Mesothelial cell of epicardium (in vitro differentiated cells): ENCODE data around the gene JSRP1. TPM values are rescaled to one million over a fixed set of nuclear protein-coding genes. Genes with fewer than 3 reads are reported as not detected.

ENCODE experiments used
- DNase-seq, 2 experiments: peaks; one replicate each; pipeline ENCODE4 v3.0.0; 2021; ENCODE audit warnings: low spot score in 2 of 2; ENCODE audit not compliant: unreplicated experiment in 2 of 2
- H3K27ac Mint-ChIP-seq: 2 replicates; pipeline ENCODE4 v1.8.0; 2021; ENCODE audit warnings: mixed read lengths
- H3K27me3 Mint-ChIP-seq: 2 replicates; pipeline ENCODE4 v1.8.0; 2021; ENCODE audit warnings: low read depth, mixed read lengths
- H3K36me3 Mint-ChIP-seq: 2 replicates; pipeline ENCODE4 v1.8.0; 2021; ENCODE audit warnings: mixed read lengths
- H3K4me1 Mint-ChIP-seq: 2 replicates; pipeline ENCODE4 v1.8.0; 2021; ENCODE audit warnings: mixed read lengths
- H3K4me3 Mint-ChIP-seq: 2 replicates; pipeline ENCODE4 v1.8.0; 2021; ENCODE audit warnings: mild to moderate bottlenecking, moderate library complexity, mixed read lengths
- H3K9me3 Mint-ChIP-seq: 2 replicates; pipeline ENCODE4 v1.8.0; 2021; ENCODE audit warnings: mixed read lengths
- CTCF ChIP-seq: fragments of 200-600 bp; sonication (generic); IDR thresholded peaks from one replicate; pipeline ENCODE4 v1.5.0; 2021; ENCODE audit warnings: antibody characterized with exemption; ENCODE audit not compliant: unreplicated experiment
- total RNA-seq: library from RNA; stranded (reverse); gene quantifications from 3 replicates; pipeline ENCODE4 v1.2.1, GENCODE V29; 2021

The JSRP1 gene
- total RNA-seq, 1 donor from 2014 or later, result 0.80 TPM

GRCh38 chr19:2221918-2222317, 34.3 kb downstream of the JSRP1 start:
- Mint-ChIP-seq H3K4me1 (no peaks in the 10 kb centered on the region), H3K27ac (no peak overlapping the region), H3K27me3 (no peaks in the 10 kb centered on the region), H3K36me3 (peaks cover 13% of the 10 kb centered on the region), H3K4me3 (no peak overlapping the region), H3K9me3 (no peaks in the 10 kb centered on the region)
- TF ChIP-seq CTCF, result no peak
- no peak for DNase-seq

- no peak for TF ChIP-seq CTCF
- Mint-ChIP-seq H3K9me3 (no peaks in the 10 kb centered on the region), H3K36me3 (peaks cover 18% of the 10 kb centered on the region), H3K27me3 (no peaks in the 10 kb centered on the region), H3K4me1 (no peaks in the 10 kb centered on the region), H3K27ac (no peak overlapping the region), H3K4me3 (no peak overlapping the region)
- no peak for DNase-seq
These were observed 34.9 kb downstream of the JSRP1 start for GRCh38 chr19:2221250-2221831.

- H3K27me3 Mint-ChIP-seq, result no peaks in the 10 kb centered on the region
- no peak for DNase-seq
- H3K9me3 Mint-ChIP-seq, result no peaks in the 10 kb centered on the region
- TF ChIP-seq CTCF, result no peak
- H3K4me3 Mint-ChIP-seq, result no peak overlapping the region
- H3K36me3 Mint-ChIP-seq, result peaks cover 19% of the 10 kb centered on the region
- no peak overlapping the region for H3K27ac Mint-ChIP-seq
- no peaks in the 10 kb centered on the region for H3K4me1 Mint-ChIP-seq
These were observed 36.5 kb downstream of the JSRP1 start for GRCh38 chr19:2219726-2220125.

- Mint-ChIP-seq H3K9me3 (no peaks in the 10 kb centered on the region), H3K36me3 (peaks cover 18% of the 10 kb centered on the region), H3K27ac (no peak overlapping the region), H3K4me1 (no peaks in the 10 kb centered on the region), H3K4me3 (no peak overlapping the region), H3K27me3 (no peaks in the 10 kb centered on the region)
- no peak for DNase-seq
- no peak for TF ChIP-seq CTCF
These were observed 38.6 kb downstream of the JSRP1 start for GRCh38 chr19:2217591-2217990.

- Mint-ChIP-seq H3K27me3 (no peaks in the 10 kb centered on the region), H3K36me3 (peaks cover 23% of the 10 kb centered on the region), H3K27ac (no peak overlapping the region), H3K4me3 (no peak overlapping the region), H3K4me1 (no peaks in the 10 kb centered on the region), H3K9me3 (no peaks in the 10 kb centered on the region)
- no peak for TF ChIP-seq CTCF
- DNase-seq, result no peak
These were observed 39.6 kb downstream of the JSRP1 start for GRCh38 chr19:2216361-2217225.
